ENCODE results near the gene DHX57. TPM values are rescaled to one million over a fixed set of nuclear protein-coding genes. Genes with fewer than 3 reads are reported as not detected.
A peak's percentile ranks its signal among the peaks of the same experiment; 100 is the strongest.

DHX57 gene
- total and polyA plus RNA-seq, 12 donors, result 6.0 to 12.4 (median 9.7) TPM

DNA sequence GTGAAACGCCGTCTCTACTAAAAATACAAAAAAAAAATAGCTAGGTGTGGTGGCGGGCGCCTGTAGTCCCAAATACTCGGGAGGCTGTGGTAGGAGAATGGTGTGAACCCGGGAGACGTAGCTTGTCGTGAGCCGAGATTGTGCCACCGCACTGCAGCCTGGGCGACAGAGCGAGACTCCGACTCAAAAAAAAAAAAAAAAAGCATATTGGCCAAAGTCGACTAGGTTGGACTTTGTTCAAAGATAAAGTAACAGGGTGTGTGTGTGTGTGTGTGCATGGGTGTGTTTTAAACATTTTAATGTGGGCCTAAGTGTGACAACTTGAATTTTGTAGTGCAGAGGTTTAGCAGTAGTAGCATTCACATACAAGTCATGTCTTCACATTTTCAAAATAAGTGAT, 86.0 kb downstream of the DHX57 start:
- DNase-seq (no peak), ATAC-seq (no peak)
- Histone ChIP-seq H3K36me3 (no peaks in the 10 kb centered on the region), H3K4me3 (no peak overlapping the region), H3K27me3 (no peaks in the 10 kb centered on the region), H3K9me3 (no peaks in the 10 kb centered on the region), H3K27ac (no peak overlapping the region), H3K4me1 (peaks cover 0 to 4% (median 0%) of the 10 kb centered on the region in 9 donors)
- TF ChIP-seq, protein P1, sequence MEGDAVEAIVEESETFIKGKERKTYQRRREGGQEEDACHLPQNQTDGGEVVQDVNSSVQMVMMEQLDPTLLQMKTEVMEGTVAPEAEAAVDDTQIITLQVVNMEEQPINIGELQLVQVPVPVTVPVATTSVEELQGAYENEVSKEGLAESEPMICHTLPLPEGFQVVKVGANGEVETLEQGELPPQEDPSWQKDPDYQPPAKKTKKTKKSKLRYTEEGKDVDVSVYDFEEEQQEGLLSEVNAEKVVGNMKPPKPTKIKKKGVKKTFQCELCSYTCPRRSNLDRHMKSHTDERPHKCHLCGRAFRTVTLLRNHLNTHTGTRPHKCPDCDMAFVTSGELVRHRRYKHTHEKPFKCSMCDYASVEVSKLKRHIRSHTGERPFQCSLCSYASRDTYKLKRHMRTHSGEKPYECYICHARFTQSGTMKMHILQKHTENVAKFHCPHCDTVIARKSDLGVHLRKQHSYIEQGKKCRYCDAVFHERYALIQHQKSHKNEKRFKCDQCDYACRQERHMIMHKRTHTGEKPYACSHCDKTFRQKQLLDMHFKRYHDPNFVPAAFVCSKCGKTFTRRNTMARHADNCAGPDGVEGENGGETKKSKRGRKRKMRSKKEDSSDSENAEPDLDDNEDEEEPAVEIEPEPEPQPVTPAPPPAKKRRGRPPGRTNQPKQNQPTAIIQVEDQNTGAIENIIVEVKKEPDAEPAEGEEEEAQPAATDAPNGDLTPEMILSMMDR (IDR thresholded peaks at IDR 0.05), result no peak
- WGBS, 2 donors, result 89 to 96% methylated on average over 14 of the region's 14 CpGs
- intact Hi-C loops (cut with DNase I), result no loop called here

DNA sequence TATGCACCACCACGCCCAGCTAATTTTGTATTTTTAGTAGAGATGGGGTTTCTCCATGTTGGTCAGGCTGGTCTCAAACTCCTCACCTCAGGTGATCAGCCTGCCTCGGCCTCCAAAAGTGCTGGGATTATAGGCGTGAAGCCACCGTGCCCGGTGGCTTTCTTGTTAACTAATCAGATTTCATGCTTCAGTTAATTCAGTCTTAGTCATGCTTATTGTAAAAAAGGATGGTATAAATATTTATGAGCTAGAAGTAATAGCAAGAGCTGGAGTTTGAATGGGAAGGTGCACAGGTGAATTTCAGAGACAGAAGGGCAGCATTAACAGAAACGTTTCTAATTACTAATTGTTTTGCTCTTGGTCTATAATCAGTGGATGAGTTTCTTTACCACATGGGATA, 87.4 kb downstream of the DHX57 start:
- Histone ChIP-seq H3K27ac (no peak overlapping the region), H3K4me3 (no peak overlapping the region), H3K9me3 (no peaks in the 10 kb centered on the region), H3K36me3 (peaks cover 0 to 3% (median 0%) of the 10 kb centered on the region in 9 donors), H3K4me1 (peaks cover 0 to 4% (median 0%) of the 10 kb centered on the region in 9 donors), H3K27me3 (no peaks in the 10 kb centered on the region)
- ATAC-seq (no peak), DNase-seq (no peak)
- WGBS, 2 donors, result 93 to 96% methylated on average over 6 of the region's 6 CpGs
- TF ChIP-seq, protein P1 (IDR thresholded peaks at IDR 0.05), result no peak
- intact Hi-C loops (cut with DNase I), result no loop called here

DNA sequence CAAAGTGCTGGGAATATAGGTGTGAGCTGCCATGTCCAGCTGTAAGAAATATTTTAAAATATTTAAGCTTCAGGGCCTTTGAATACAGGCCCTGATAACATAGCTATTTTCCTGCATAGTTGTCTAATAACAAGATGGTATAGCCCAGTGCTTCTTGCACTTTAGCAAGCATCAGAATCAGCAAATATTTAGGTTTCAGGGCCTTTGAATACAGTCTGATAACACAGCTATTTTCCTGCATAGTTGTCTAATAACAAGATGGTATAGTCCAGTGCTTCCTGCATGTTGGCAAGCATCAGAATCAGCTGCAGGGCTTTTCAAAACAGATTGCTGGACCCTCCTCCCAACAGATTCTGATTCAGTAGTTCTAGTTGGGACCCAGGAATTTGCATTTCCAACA, 92.1 kb downstream of the DHX57 start:
- Histone ChIP-seq H3K9me3 (no peaks in the 10 kb centered on the region), H3K36me3 (peaks cover 0 to 31% (median 12%) of the 10 kb centered on the region in 9 donors), H3K4me3 (no peak overlapping the region), H3K4me1 (peaks cover 0 to 8% (median 6%) of the 10 kb centered on the region in 9 donors), H3K27me3 (no peaks in the 10 kb centered on the region), H3K27ac (no peak overlapping the region)
- TF ChIP-seq, protein P1 (IDR thresholded peaks at IDR 0.05), result no peak
- ATAC-seq (no peak), DNase-seq (no peak)
- intact Hi-C loops (cut with DNase I), result no loop called here

DNA sequence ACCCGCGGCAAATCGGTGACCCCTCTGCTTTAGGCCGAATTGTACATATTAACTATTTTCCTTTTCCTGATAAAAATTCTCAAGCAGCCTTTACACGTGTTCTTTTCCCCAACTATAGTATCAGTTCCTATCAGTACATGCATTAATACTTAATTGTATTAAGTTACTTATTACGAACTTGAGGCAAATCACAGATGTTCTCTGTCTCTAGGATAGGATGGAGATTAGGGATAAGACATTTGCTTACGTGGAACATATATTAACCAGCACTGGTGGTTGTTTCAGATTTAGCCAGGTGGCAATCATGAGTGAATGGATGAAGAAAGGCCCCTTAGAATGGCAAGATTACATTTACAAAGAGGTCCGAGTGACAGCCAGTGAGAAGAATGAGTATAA, 97.0 kb downstream of the DHX57 start:
- peaks cover 0 to 29% (median 12%) of the 10 kb centered on the region in 9 donors for H3K36me3 ChIP-seq
- no peaks in the 10 kb centered on the region for H3K9me3 ChIP-seq
- H3K27ac ChIP-seq, result peak overlapping the region in 8 of 10 donors; percentile 13 to 79 (median 68)
- intact Hi-C loops (cut with DNase I), result no loop called here
- no peak for ATAC-seq
- H3K4me3 ChIP-seq, result peak overlapping the region; percentile 45 to 84 (median 64)
- TF ChIP-seq, protein P1 (IDR thresholded peaks at IDR 0.05), result no peak
- no peak for DNase-seq
- H3K4me1 ChIP-seq, result peaks cover 2 to 15% (median 9%) of the 10 kb centered on the region in 9 donors
- peaks cover 0 to 9% (median 0%) of the 10 kb centered on the region in 7 donors for H3K27me3 ChIP-seq
- WGBS, 2 donors, result 16% methylated on average over 8 of the region's 8 CpGs

Data from heart right ventricle (tissue), 16 donors.